ENCODE data around the gene PFN2.

- TF ChIP-seq CTCF (IDR thresholded peaks at IDR 0.05; ENCODE audit: insufficient read depth, low read length, poor library complexity, severe bottlenecking) (no peak), EZH2phosphoT487 (conservative IDR thresholded peaks at IDR 0.05; ENCODE audit: low read length) (no peak)
These were observed 23.5 kb downstream of the PFN2 start for GRCh38 chr3:149947231-149947630.

All from SU-DHL-6 (cell line).